Fibroblast of lung (primary cell): ENCODE data around the gene RBM17.

Experiments
- EZH2 ChIP-seq: IDR thresholded peaks from 2 replicates; pipeline ENCODE4 v1.5.1; 2012; ENCODE audit warnings: low read length, control low read depth, mild to moderate bottlenecking; ENCODE audit errors: missing control alignments
- TF ChIP-seq, protein P1 (sequence below), 2 donors: IDR thresholded peaks in 1 of 2; conservative IDR thresholded peaks in 1 of 2; 1 replicate in 1 of 2; 2 replicates in 1 of 2; pipeline ENCODE4 v1.5.1; 2011 to 2012; ENCODE audit warnings: low read length in 2 of 2, control low read depth in 1 of 2, inconsistent platforms in 1 of 2, low read depth in 1 of 2, mild to moderate bottlenecking in 1 of 2

DNA sequence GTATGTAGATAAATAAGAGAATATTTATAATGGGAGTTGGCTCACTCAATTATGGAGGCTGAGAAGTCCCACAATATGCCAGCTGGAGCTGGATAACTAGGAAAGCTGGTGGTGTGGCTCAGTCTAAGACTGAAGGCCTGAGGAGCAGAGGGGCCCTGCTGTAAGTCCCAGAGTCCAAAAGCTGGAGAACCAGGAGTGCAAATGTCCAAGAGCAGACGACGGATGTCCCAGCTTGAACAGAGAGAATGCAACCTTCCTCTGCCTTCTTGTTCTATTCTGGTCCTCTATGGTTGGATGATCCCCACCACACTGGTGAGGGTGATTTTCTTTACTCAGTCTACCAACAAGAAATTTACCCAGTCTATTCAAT lies 39.8 kb upstream of the RBM17 start:
- TF ChIP-seq, protein P1, sequence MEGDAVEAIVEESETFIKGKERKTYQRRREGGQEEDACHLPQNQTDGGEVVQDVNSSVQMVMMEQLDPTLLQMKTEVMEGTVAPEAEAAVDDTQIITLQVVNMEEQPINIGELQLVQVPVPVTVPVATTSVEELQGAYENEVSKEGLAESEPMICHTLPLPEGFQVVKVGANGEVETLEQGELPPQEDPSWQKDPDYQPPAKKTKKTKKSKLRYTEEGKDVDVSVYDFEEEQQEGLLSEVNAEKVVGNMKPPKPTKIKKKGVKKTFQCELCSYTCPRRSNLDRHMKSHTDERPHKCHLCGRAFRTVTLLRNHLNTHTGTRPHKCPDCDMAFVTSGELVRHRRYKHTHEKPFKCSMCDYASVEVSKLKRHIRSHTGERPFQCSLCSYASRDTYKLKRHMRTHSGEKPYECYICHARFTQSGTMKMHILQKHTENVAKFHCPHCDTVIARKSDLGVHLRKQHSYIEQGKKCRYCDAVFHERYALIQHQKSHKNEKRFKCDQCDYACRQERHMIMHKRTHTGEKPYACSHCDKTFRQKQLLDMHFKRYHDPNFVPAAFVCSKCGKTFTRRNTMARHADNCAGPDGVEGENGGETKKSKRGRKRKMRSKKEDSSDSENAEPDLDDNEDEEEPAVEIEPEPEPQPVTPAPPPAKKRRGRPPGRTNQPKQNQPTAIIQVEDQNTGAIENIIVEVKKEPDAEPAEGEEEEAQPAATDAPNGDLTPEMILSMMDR (conservative IDR thresholded peaks at IDR 0.05 in 1 of 2, IDR thresholded peaks at IDR 0.05 in 1 of 2; ENCODE audit: low read depth in 1 of 2, low read length in 2 of 2), result no peak
- TF ChIP-seq EZH2, result no peak
